GM12801 (cell line): ENCODE results near the gene MSRB1.

ENCODE experiments used
- TF ChIP-seq, protein P1 (sequence below): IDR thresholded peaks from one replicate; pipeline ENCODE4 v1.5.1; 2011; ENCODE audit warnings: control low read depth; ENCODE audit not compliant: insufficient read length; ENCODE audit errors: extremely low read depth

Gene MSRB1

DNA sequence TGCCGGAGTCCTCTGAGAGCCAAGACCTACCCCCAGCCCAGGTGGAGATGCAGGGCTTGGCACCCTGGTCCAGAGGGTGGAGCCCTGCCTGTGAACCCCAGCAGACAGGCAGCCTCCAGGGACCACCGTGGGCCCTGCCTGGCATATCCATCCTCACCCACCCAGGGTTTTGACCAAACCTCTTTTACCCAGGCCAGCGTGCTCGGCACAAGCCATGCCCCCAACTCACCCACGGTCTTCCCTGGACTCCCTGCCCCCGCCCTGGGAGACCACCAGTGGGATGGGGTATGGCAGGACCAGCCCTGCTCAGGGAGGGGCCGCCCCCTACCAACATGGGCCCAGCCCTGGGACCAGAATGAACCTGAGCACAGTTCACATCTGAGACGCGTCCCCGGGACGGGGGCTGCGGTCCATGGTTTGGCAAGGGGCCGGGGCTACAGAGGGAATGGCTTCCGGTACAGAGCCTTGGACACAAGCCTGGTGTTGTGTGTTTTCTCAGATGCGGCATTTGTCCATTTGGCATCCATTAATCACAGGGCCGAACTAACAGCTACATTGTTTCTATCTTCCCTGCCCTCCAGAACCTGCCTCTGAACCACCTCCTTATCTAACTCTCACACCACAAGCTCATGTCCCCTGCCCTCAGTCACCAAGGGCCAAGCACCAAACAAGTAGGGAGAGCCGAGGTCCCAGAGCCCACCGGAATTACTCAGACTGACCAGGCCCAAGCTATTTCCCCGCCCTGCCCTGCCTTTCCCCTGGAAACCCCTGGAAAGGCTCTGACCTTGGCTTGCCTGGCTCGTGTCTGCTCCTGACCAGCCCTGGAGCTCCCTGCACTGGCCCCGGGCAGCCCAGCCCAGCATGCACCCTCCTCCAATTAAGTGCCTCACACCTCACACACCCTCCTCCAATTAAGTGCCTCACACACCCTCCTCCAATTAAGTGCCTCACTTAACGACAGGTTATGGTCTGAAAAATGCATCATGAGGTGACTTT is 38.9 kb downstream of the MSRB1 start:
- TF ChIP-seq, protein P1, sequence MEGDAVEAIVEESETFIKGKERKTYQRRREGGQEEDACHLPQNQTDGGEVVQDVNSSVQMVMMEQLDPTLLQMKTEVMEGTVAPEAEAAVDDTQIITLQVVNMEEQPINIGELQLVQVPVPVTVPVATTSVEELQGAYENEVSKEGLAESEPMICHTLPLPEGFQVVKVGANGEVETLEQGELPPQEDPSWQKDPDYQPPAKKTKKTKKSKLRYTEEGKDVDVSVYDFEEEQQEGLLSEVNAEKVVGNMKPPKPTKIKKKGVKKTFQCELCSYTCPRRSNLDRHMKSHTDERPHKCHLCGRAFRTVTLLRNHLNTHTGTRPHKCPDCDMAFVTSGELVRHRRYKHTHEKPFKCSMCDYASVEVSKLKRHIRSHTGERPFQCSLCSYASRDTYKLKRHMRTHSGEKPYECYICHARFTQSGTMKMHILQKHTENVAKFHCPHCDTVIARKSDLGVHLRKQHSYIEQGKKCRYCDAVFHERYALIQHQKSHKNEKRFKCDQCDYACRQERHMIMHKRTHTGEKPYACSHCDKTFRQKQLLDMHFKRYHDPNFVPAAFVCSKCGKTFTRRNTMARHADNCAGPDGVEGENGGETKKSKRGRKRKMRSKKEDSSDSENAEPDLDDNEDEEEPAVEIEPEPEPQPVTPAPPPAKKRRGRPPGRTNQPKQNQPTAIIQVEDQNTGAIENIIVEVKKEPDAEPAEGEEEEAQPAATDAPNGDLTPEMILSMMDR = no peak

DNA sequence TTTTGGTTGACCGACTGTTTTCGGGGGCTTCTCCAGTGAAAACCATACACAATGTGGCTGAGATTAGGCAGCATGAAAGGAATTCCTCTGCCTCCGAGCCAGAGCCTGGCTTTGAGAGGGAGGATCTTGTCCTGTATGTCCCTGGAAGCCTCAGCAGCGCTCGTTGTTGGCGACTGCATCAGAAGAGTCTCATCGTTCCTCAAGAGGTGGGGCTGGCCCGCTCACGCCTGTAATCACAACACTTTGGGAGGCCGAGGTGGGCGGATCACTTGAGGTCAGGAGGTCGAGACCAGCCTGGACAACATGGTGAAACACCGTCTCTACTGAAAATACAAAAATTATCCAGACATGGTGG is 39.8 kb downstream of the MSRB1 start:
- TF ChIP-seq, protein P1 = no peak

DNA sequence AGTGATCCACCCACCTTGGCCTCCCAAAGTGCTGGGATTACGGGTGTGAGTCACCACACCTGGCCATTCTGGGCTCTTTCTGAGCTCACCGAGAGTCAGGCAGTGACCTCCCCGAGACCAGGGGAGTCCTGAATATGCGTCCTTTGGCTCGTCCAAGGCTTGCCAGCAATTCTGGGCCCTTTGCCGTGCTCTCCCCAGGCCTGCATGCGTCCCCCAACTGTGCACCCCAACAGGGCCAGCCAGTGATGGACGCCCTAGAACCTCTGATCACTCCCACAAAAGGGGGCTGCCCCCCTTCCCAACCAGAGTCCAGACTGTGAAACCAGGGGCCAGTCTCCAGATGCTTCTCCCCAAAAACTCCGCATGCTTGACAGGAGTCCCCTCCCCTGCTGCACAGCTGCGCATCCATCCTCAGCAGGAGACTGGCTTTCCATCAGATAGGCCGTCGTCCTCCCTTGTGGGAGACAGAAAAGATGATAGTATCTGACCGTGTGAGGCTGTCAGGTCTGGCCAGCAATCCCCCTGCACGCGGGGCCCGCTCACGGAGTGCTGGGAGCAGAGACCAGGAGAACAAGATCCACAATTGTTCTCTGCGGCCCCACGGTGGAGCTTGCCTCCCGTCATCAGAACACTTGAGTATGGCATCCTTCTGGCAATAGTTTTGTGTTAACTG is 40.3 kb downstream of the MSRB1 start:
- TF ChIP-seq, protein P1 = no peak

DNA sequence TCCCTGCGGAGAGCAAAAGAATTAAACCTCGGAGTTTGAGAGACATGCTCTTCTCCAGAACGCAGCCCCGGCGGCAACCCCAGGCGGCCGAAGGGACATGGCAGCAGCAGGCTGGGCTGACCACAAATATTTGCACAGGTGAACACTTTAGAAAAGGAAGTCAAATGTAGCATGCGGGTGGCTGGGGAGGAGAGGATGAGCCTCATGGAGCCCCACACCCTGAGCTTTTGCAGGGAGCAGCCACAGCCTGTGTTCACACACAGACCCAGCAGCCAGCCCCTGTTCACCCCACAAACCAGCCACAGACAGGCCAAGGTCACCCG is 42.6 kb downstream of the MSRB1 start:
- TF ChIP-seq, protein P1 = no peak

DNA sequence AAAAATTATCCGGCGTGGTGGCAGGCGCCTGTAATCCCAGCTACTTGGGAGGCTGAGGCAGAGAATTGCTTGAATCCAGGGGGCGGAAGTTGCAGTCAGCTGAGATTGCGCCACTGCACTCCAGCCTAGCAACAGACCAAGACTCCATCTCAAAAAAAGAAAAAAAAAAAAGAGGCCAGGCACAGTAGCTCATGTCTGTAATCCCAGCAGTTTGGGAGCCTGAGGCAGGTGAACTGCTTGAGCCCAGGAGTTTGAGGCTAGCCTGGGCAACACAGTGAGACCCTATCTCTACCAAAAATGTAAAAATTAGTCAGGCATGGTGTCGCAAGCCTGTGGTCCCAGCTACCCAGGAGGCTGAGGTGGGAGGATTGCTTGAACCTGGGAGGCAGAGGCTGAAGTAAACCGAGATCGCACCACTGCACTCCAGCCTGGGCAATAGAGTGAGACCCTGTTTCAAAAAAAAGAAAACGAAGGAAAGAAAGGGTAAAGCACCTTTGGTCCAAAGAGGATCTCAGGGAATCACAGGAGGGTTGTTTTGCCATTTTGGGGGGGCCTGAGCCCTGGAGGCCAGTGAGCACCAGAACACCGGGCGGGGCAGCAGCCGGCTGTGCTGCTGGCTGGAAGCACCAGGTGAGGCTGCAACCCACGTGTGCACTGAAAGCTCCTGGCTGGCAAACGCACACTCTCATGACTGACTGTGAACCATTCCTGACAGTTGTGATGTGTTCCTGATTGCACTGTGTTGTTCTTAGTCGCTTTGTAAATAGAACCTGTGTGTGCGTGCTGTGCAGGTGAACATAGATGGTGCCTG is 43.2 kb downstream of the MSRB1 start:
- TF ChIP-seq, protein P1 = no peak

DNA sequence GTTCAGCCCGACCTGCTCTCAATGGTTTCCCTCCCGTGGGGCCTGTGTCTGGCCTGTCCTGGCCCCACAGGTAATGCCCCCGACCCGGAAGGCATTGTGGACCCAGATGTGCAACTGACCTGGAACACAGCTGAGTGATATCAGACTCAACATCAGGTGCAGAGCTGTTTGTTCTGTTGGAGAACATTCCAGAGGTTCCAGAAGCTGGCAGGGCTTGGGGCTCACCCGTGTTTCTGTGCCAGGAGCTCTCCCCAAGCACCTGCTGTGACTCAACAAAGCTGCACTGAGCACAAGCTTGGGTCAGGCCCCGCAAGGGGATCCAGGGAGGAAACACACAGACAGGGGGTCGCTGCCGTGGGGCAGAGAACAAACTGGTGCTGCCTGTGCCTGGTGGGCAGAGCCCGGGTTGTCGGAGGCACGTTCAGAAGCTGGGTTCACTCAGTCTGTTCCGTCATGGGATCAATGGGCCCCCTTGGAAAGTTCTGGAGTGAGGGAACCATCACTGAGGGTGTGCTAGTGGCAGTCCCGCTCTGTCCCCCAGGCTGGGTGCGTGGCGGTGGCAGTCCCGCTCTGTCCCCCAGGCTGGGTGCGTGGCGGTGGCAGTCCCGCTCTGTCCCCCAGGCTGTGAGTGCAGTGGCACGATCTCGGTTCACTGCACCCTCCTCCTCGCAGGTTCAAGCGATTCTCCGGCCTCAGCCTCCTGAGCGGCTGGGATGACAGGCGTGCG is 46.9 kb downstream of the MSRB1 start:
- TF ChIP-seq, protein P1 = no peak

DNA sequence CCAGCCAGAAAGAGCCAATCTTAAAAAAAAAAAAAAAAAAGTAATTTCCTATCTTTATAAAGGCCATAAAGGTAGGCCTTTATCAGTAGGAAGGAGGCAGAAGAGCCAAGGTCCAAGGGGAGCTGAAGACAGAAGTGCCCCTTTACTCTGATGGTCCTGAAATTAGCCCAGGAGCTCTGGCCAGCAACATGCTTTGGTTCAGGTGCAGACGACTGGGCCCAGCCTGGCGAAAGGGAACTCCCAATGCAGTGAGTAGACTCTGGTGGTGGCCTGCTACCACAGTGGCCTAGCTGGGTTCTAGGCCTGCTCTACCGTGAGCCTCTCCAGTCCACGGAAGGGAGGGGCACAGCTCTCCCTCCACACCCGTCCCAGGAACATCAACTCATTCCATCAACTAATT is 47.9 kb downstream of the MSRB1 start:
- TF ChIP-seq, protein P1 = no peak
